ENCODE results near the gene FOXK1. TPM values are rescaled to one million over a fixed set of nuclear protein-coding genes. Genes with fewer than 3 reads are reported as not detected.

The FOXK1 gene
- total and polyA plus RNA-seq, 9 of the 15 experiments (the other 6 are each of a cell fraction or from before 2014, with no cell fraction given): 0.32 to 45.5 (median 8.1) TPM

GRCh38 chr7:4738711-4739527 lies 56.8 kb downstream of the FOXK1 start (continued):
- TF ChIP-seq EP300 (IDR thresholded peaks at IDR 0.05; ENCODE audit: low read length) (peak; percentile 47; the same call in 1 of the 2 replicates), FOXP1 (CRISPR knock-in tag; IDR thresholded peaks at IDR 0.05) (peak; percentile 75), RNF219 (CRISPR knock-in tag; IDR thresholded peaks at IDR 0.05) (no peak), KLF16 (IDR thresholded peaks at IDR 0.05) (0 out of 2 replicates have a peak, but pooled peaks have one; percentile 9), ELF1 (tag; IDR thresholded peaks at IDR 0.05) (no peak), TRIM25 (IDR thresholded peaks at IDR 0.05; ENCODE audit: borderline replicate concordance) (0 out of 2 replicates have a peak, but pooled peaks have one; percentile 13), ZNF41 (CRISPR knock-in tag; conservative IDR thresholded peaks at IDR 0.05) (no peak), ZFP30 (CRISPR knock-in tag; IDR thresholded peaks at IDR 0.05; ENCODE audit: borderline replicate concordance) (no peak), LEF1 (IDR thresholded peaks at IDR 0.05) (peak; percentile 73), MIER1 (IDR thresholded peaks at IDR 0.05; ENCODE audit: low read depth) (no peak), SMARCE1 (IDR thresholded peaks at IDR 0.05) (peak; percentile 50), POLR2B (IDR thresholded peaks at IDR 0.05; ENCODE audit: low read depth, partially characterized antibody) (no peak), ZHX1 (conservative IDR thresholded peaks at IDR 0.05; ENCODE audit: low read length) (no peak), MAFK (IDR thresholded peaks at IDR 0.05; ENCODE audit: low read length) (peak; percentile 82), TEAD1 (CRISPR knock-in tag; IDR thresholded peaks at IDR 0.05) (peak in 1 of 2 experiments; percentile 5; a peak in 1 of 4 replicates), ZNF445 (CRISPR knock-in tag; IDR thresholded peaks at IDR 0.05; ENCODE audit: low read depth) (no peak), IFI16 (CRISPR knock-in tag; IDR thresholded peaks at IDR 0.05) (no peak), NFXL1 (CRISPR knock-in tag; IDR thresholded peaks at IDR 0.05) (no peak), MXD1 (CRISPR knock-in tag; IDR thresholded peaks at IDR 0.05; ENCODE audit: borderline replicate concordance, poor library complexity, severe bottlenecking) (no peak), NFYB (IDR thresholded peaks at IDR 0.05; ENCODE audit: extremely low read depth, insufficient read length) (no peak), HNRNPLL (IDR thresholded peaks at IDR 0.05; ENCODE audit: low read depth, low read length, poor library complexity, severe bottlenecking) (peak; percentile 86), TCF7 (IDR thresholded peaks at IDR 0.05; ENCODE audit: borderline replicate concordance) (peak; percentile 90; the same call in 1 of the 2 replicates)

All from K562 (cell line).